Stimulated activated CD4-positive, alpha-beta T cell treated with anti-CD3 and anti-CD28 coated beads, Interleukin-12 subunit alpha, Interleukin-12 subunit beta, amount 100 ng/mL, for 4 hours (primary cell): ENCODE measurements around the gene UCN3.
"Not testable (repeated sequence)": the region's sequence is repeated elsewhere in the genome, so short reads cannot be mapped to it uniquely, and the experiment has no call there.

Experiments used
- DNase-seq: peaks from one replicate; pipeline ENCODE4 v3.0.0-alpha.2; 2020

Gene UCN3

DNA sequence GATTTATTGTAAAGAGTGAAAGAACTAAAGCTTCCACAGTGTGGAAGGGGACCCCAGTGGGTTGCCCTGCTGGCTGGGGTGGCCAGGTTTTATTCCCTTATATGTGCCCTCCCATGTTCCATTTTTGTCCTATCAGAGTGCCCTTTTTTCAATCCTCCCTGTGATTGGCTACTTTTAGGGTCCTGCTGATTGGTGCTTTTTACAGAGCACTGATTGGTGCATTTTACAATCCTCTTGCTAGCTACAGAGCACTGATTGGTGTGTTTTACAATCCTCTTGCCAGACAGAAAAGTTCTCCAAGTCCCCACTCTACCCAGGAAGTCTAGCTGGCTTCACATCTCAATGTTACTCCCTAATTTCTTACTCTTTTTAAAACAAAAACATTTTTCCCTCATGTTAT, 46.0 kb downstream of the UCN3 start:
- not testable (repeated sequence) for DNase-seq

DNA sequence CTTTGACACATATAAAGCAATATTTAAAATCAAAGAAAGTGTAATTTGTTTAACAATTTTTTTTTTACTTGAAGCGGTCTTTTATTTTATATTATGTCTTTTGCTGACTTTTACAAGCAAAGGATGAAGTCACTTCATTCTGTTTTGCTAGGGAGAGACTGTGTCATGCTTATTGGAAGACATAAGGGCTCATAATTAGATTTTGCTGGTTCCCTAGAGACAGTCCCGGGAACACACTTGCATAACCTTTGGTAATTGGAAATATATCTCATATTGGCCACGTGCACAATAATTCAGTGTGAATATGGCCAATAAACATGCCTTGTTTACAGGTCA, 47.1 kb downstream of the UCN3 start:
- no peak for DNase-seq

GRCh38 chr10:5412277-5412941, 47.6 kb downstream of the UCN3 start, which contains the start of gene NET1:
Gene NET1, plus strand, starts transcription at chr10:5412557. Its CDS starts 136 bp downstream, at chr10:5412693.
- DNase-seq: peak; percentile 67

DNA sequence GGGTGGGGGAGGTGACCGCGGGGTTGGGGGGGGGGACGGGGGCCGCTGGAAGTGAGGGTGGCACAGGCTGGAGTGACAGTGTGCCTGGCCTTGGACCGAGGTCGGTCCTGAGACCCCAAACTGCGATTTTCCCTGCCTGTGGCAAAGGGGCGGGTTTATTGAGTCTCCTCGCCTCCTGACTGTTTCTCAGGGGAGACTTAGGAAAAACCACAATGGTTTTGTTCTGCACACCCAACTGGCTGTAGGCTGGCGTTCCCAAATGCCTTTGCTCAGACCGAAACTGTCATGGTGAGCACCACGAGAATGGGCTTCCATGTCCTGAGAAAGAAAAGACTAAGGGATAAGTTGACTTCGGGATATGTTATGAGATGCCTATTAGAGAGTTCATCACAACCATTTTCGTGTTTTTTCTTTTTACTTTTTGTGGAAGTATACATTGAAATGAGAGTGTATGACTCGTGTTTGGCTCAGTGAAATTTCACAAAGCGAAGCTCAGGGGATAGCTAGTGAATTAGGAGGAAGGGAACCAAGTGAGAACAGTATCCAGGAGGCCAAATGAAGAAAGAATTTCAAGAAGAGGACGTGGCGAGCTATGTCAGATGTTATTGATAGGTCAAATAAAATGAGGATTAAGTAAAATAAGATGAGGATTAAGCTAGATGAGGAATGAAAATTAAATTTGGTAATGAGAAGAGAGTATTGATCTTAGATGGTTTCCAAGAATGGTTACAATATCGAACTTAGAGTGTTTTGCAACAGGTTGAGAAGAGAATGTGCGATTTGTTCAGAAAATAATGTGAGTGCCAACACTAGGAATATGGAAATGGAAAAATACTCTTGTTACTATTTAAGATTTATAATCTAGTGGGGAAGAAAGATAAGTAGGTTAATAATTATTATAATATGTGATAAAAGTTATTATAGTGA, 48.5 kb downstream of the UCN3 start:
- no peak for DNase-seq

- DNase-seq: no peak
Measured at GRCh38 chr10:5416981-5417380, 52.2 kb downstream of the UCN3 start.

- DNase-seq: no peak
Measured at GRCh38 chr10:5418584-5418983, 53.8 kb downstream of the UCN3 start.

GRCh38 chr10:5419466-5420094, 54.8 kb downstream of the UCN3 start:
- no peak for DNase-seq

DNA sequence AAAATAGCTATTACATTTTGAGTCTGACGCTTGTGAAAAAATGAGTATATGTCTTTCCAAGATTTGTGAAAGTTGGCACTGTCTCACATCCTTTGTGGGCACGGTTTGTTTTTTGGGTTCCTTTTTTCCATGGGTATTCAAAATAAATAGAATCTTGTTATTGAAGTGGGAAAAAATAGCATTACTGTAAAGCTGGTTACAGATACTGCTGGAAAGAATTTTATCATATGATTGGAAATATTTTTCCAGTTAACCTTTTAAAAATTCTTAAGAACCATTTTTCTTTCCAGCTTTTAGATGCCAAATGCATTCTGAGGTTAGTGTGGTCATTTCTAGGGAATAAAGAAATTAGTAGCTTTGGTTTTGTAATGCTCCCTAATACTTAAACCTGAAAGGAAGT, 59.0 kb downstream of the UCN3 start:
- no peak for DNase-seq
